HG02610 (cell line): ENCODE data around the gene TMEM33.

Source experiments
- ATAC-seq: cut with Tn5 transposase; IDR thresholded peaks from one replicate; pipeline ENCODE4 v1.9.1; 2021; ENCODE audit warnings: mild to moderate bottlenecking, moderate library complexity; ENCODE audit not compliant: unreplicated experiment

The TMEM33 gene

DNA sequence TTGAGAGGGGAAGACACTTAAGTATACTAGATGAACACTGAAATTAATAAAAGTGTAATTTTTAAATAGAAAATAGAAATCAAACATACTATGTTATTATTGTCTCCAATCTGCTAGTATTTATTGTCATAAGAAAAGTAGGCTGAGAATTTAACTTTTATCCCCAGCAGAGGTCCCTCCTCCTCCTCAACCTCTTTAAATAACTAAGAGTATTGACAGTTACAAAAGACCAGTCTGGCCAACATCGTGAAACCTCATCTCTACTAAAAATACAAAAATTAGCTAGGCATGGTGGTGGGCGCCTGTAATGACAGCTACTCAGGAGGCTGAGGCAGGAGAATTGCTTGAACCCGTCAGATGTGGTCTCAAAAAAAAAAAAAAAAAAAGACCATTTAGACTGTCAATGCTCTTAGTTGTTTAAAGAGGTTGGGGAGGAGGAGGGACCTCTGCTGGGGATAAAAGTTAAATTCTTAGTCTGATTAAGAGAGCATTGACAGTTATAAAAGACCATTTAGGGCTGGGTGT, 59.3 kb downstream of the TMEM33 start:
- ATAC-seq, result no peak

GRCh38 chr4:41998019-41998418, 62.8 kb downstream of the TMEM33 start:
- ATAC-seq, result no peak

GRCh38 chr4:41999321-41999720, 64.1 kb downstream of the TMEM33 start:
- no peak for ATAC-seq

GRCh38 chr4:42008011-42008786, 73.0 kb downstream of the TMEM33 start:
- ATAC-seq, result no peak
